ENCODE measurements around the gene SCARB1. TPM values are rescaled to one million over a fixed set of nuclear protein-coding genes. Genes with fewer than 3 reads are reported as not detected.
A peak's percentile ranks its signal among the peaks of the same experiment; 100 is the strongest.

SCARB1 gene
- total RNA-seq, 1 experiment from 2014 or later = 31.3 TPM

DNA sequence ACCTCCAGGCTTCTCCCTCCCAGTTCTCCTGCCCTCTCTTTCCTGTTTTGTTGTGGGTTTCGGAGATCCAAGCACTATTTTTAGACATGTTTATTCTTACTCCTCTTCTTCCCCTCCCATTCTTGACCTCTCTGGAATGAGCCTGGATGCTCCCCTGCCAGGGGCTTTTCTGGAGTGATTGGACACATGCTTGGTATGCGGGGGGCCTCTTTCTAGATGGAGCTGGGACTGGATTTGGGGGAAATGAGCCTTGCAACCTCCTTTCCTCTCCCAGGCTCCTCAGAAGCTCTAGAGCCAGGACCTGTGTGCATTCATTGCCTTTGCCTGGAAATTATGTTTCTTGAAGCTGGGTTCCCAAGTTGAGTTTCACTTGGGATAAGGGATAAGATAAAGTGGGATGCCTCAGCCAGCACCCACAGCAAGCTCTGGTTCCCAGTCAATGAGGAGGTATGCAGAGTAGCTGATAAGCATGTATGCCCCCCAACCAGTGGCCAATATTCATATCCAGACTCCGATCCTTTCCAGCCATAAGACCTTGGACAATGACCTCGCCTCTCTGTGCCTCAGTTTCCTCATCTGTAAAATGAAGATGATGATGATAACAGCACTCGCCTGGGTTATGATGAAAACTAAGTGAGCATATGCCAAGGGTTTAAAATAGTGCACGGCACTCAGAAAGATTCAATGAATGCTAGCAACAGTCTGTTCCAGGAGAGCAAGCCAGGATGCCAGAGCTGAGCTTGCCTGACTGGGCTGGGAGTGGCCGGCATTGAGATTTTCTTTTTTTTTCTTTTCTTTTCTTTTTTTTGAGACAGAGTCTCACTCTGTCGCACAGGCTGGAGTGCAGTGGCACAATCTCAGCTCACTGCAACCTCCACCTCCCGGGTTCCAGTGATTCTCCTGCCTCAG lies 97.8 kb downstream of the SCARB1 start:
- peaks cover 10 to 17% (median 12%) of the 10 kb centered on the region in 3 experiments; a peak in 6 of 7 replicates for H3K36me3 Mint-ChIP-seq (ENCODE audit: insufficient read depth in 1 of 3, low read depth in 3 of 3)
- no peak for DNase-seq
- H2BK120ac ChIP-seq (ENCODE audit: low read depth, low read length, poor library complexity, severe bottlenecking) = no peak overlapping the region
- H3K18ac ChIP-seq (ENCODE audit: insufficient read length, low read depth, low read length) = no peak overlapping the region
- no peak overlapping the region for H4K5ac ChIP-seq (ENCODE audit: insufficient read length, low read depth, low read length)
- H3K14ac ChIP-seq (ENCODE audit: insufficient read depth, low read length) = no peak overlapping the region
- no peak overlapping the region for H3K4me3 Mint-ChIP-seq
- H3K4me1 Mint-ChIP-seq = peaks cover 0 to 14% of the 10 kb centered on the region in 2 experiments; a peak in 1 of 4 replicates
- no peak overlapping the region for H3K23ac ChIP-seq (ENCODE audit: insufficient read length, low read depth, low read length)
- H2BK20ac ChIP-seq (ENCODE audit: low read depth, low read length, poor library complexity, severe bottlenecking) = no peak overlapping the region
- H3T11ph ChIP-seq (ENCODE audit: low read length) = no peak overlapping the region
- H2BK5ac ChIP-seq (ENCODE audit: insufficient read length, low read length) = no peak overlapping the region
- H4K91ac ChIP-seq (ENCODE audit: insufficient read length, low read depth, low read length) = no peak overlapping the region
- H3K27me3 ChIP-seq (ENCODE audit: insufficient read depth, low read length) = no peaks in the 10 kb centered on the region
- H4K20me1 ChIP-seq (ENCODE audit: control insufficient read depth, insufficient read depth, insufficient read length) = no peaks in the 10 kb centered on the region
- H3K23me2 ChIP-seq (ENCODE audit: insufficient read length, low read depth, low read length, poor library complexity, severe bottlenecking) = no peaks in the 10 kb centered on the region
- H2BK12ac ChIP-seq (ENCODE audit: insufficient read length, low read depth, low read length) = no peak overlapping the region
- no CpG with 5 or more reads among the region's 9 CpGs for WGBS (ENCODE audit: extremely low coverage, insufficient read length, low lambda C conversion rate)
- H3K9me3 ChIP-seq (ENCODE audit: control insufficient read depth, low read depth, low read length) = peaks cover 14% of the 10 kb centered on the region
- no peak overlapping the region for H3K9ac ChIP-seq (ENCODE audit: extremely low read depth, insufficient read length, low read length)
- H3K4ac ChIP-seq (ENCODE audit: low read depth, low read length) = no peak overlapping the region
- no peak overlapping the region for H4K8ac ChIP-seq (replicated peaks; ENCODE audit: insufficient read length, low read depth, low read length)
- no peak overlapping the region for H2AK5ac ChIP-seq (ENCODE audit: insufficient read length, low read length)
- no peak overlapping the region for H3K27ac ChIP-seq (ENCODE audit: insufficient read length, low read depth, low read length)
- H3K79me2 ChIP-seq (ENCODE audit: insufficient read depth, low read length) = no peaks in the 10 kb centered on the region
- H2BK15ac ChIP-seq (ENCODE audit: low read depth, low read length) = no peak overlapping the region
- peaks cover 20 to 25% of the 10 kb centered on the region in 2 experiments for H3K9me3 Mint-ChIP-seq
- no peak overlapping the region for H2AFZ ChIP-seq (ENCODE audit: low read length)
- H3K79me1 ChIP-seq (ENCODE audit: insufficient read depth, low read depth, low read length, poor library complexity, severe bottlenecking) = no peaks in the 10 kb centered on the region
- TF ChIP-seq, protein P1, sequence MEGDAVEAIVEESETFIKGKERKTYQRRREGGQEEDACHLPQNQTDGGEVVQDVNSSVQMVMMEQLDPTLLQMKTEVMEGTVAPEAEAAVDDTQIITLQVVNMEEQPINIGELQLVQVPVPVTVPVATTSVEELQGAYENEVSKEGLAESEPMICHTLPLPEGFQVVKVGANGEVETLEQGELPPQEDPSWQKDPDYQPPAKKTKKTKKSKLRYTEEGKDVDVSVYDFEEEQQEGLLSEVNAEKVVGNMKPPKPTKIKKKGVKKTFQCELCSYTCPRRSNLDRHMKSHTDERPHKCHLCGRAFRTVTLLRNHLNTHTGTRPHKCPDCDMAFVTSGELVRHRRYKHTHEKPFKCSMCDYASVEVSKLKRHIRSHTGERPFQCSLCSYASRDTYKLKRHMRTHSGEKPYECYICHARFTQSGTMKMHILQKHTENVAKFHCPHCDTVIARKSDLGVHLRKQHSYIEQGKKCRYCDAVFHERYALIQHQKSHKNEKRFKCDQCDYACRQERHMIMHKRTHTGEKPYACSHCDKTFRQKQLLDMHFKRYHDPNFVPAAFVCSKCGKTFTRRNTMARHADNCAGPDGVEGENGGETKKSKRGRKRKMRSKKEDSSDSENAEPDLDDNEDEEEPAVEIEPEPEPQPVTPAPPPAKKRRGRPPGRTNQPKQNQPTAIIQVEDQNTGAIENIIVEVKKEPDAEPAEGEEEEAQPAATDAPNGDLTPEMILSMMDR (conservative IDR thresholded peaks at IDR 0.05) = no peak
- H3K4me1 ChIP-seq (ENCODE audit: insufficient read depth, low read length) = no peaks in the 10 kb centered on the region
- no peak overlapping the region for H3K4me2 ChIP-seq (ENCODE audit: insufficient read depth, insufficient read length, low read length)
- peaks cover 9% of the 10 kb centered on the region for H3K27me3 Mint-ChIP-seq (ENCODE audit: low read depth)
- peak overlapping the region in 1 of 3 experiments; percentile 15; a peak in 1 of 7 replicates for H3K27ac Mint-ChIP-seq
- no peak overlapping the region for H3K56ac ChIP-seq (ENCODE audit: insufficient read length, low read depth, low read length)
